K562 (cell line): ENCODE data around the gene SRSF5. TPM values are rescaled to one million over a fixed set of nuclear protein-coding genes. Genes with fewer than 3 reads are reported as not detected.
A peak's percentile ranks its signal among the peaks of the same experiment; 100 is the strongest.

ENCODE experiments used
- DNMT1 ChIP-seq: fragments of 450-650 bp; IDR thresholded peaks from 2 replicates; pipeline ENCODE4 v1.6.1; 2016; ENCODE audit warnings: antibody characterized with exemption, mild to moderate bottlenecking
- FOXA1 ChIP-seq: fragments of 450-650 bp; IDR thresholded peaks from 2 replicates; pipeline ENCODE4 v1.6.1; 2016; ENCODE audit warnings: mild to moderate bottlenecking, borderline replicate concordance
- MCM2 ChIP-seq: fragments of 450-650 bp; IDR thresholded peaks from 2 replicates; pipeline ENCODE4 v1.6.1; 2017; ENCODE audit warnings: low read depth, mild to moderate bottlenecking
- PCBP2 ChIP-seq: fragments of 200-400 bp; formaldehyde crosslinking; IDR thresholded peaks from 2 replicates; pipeline ENCODE4 v1.6.1; 2018; ENCODE audit warnings: low read length, low read depth, mild to moderate bottlenecking, moderate library complexity; ENCODE audit not compliant: poor library complexity, severe bottlenecking
- RUNX1 ChIP-seq: sonication (generic); IDR thresholded peaks from 2 replicates; pipeline ENCODE4 v1.6.1; 2016; ENCODE audit warnings: antibody characterized with exemption, low read depth
- TARDBP ChIP-seq: fragments of 450-650 bp; IDR thresholded peaks from 2 replicates; pipeline ENCODE4 v1.6.1; 2016
- ZNF561 ChIP-seq: fragments of 450-650 bp; formaldehyde crosslinking; conservative IDR thresholded peaks from 2 replicates; pipeline ENCODE4 v1.4.0; 2020; ENCODE audit warnings: mild to moderate bottlenecking, moderate library complexity
- ZSCAN32 ChIP-seq: fragments of 450-650 bp; formaldehyde crosslinking; IDR thresholded peaks from 2 replicates; pipeline ENCODE4 v1.4.0; 2020; ENCODE audit warnings: mild to moderate bottlenecking, moderate library complexity
- polyA plus RNA-seq, 8 experiments: library from polyadenylated mRNA; depleted of rRNA in 4 of 8; stranded (reverse) in 5 of 8; unstranded in 3 of 8; fragments of >200 nt; fragmentation: Nextera tagmentation in 2 of 8; fragmentation: Illumina TruSeq in 1 of 8; extraction: Ambion mirVana in 2 of 8; extraction: Trizol in 1 of 8; gene quantifications; 2 replicates each; pipeline versions ENCODE4 v1.2.1 to v1.2.3, GENCODE V29; 2011 to 2014; ENCODE audit warnings: inconsistent platforms in 1 of 8, missing spikeins in 1 of 8
- total RNA-seq, 7 experiments: library from RNA; depleted of rRNA in 6 of 7; stranded (reverse); fragments of >200 nt in 6 of 7; fragmentation: Illumina TruSeq in 2 of 7; extraction: Trizol in 2 of 7; gene quantifications; 2 replicates each; pipeline versions ENCODE4 v1.2.1 to v1.2.3, GENCODE V29; 2011 to 2021; ENCODE audit warnings: low replicate concordance in 1 of 7
- TF ChIP-seq, protein P1 (sequence below), 2 experiments: fragments of 450-650 bp; formaldehyde crosslinking in 1 of 2; IDR thresholded peaks; 2 replicates each; pipeline versions ENCODE4 v1.4.0 to v1.6.1; 2014 to 2020; ENCODE audit warnings: mild to moderate bottlenecking in 2 of 2, borderline replicate concordance in 1 of 2, low read depth in 1 of 2
- TF ChIP-seq, protein P2 (sequence below): fragments of 250-450 bp; sonication (Bioruptor Pico); IDR thresholded peaks from 2 replicates; pipeline ENCODE4 v1.8.0; 2021; ENCODE audit warnings: mild to moderate bottlenecking, moderate library complexity
- TF ChIP-seq, protein P3 (sequence below): fragments of 250-450 bp; sonication (Bioruptor Pico); IDR thresholded peaks from 2 replicates; pipeline ENCODE4 v1.5.0; 2021; ENCODE audit warnings: mild to moderate bottlenecking, moderate library complexity
- TF ChIP-seq, protein P4 (sequence below): fragments of 450-650 bp; IDR thresholded peaks from 2 replicates; pipeline ENCODE4 v1.6.1; 2017; ENCODE audit warnings: antibody characterized with exemption

Gene SRSF5
- total and polyA plus RNA-seq, 9 of the 15 experiments (the other 6 are each of a cell fraction or from before 2014, with no cell fraction given) = 108 to 460 (median 212) TPM

DNA sequence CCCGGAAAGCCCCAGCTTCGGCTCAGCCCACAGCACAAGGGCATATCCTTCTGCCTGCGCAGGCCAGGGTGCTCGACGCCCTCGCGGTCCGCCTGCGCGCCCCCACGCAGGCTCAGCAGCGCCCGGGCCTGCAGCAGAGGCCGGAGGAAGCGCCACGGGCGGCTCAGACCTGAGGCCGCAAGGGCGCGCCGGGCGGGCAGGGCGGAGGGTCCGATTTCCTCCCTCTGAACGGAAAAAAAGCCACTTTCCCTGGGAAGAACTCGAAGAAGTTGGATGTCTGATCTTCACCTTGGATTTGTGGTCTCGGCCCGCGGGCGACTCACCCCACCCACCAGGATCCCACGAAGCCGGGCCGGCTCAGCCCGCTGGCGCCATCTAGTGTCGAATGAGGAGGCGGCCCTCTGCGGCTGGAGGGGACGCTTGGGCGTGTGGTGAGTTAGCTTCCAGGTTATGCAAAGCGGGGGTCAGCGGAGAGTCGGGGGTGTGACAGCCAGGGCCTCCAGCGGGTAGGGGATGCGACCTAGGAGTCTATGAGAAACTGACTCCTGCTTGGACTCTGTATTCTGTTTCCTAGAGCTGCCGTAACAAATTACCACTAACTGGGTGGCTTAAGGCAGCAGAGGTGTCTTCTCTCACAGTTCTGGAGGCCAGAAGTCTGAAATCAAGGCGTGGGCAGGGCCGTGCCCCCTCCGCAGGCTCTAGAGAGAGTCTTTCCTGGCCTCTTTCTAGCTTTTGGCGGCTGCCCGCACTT is 40.0 kb upstream of the SRSF5 start (continued):
- TF ChIP-seq, protein P1, sequence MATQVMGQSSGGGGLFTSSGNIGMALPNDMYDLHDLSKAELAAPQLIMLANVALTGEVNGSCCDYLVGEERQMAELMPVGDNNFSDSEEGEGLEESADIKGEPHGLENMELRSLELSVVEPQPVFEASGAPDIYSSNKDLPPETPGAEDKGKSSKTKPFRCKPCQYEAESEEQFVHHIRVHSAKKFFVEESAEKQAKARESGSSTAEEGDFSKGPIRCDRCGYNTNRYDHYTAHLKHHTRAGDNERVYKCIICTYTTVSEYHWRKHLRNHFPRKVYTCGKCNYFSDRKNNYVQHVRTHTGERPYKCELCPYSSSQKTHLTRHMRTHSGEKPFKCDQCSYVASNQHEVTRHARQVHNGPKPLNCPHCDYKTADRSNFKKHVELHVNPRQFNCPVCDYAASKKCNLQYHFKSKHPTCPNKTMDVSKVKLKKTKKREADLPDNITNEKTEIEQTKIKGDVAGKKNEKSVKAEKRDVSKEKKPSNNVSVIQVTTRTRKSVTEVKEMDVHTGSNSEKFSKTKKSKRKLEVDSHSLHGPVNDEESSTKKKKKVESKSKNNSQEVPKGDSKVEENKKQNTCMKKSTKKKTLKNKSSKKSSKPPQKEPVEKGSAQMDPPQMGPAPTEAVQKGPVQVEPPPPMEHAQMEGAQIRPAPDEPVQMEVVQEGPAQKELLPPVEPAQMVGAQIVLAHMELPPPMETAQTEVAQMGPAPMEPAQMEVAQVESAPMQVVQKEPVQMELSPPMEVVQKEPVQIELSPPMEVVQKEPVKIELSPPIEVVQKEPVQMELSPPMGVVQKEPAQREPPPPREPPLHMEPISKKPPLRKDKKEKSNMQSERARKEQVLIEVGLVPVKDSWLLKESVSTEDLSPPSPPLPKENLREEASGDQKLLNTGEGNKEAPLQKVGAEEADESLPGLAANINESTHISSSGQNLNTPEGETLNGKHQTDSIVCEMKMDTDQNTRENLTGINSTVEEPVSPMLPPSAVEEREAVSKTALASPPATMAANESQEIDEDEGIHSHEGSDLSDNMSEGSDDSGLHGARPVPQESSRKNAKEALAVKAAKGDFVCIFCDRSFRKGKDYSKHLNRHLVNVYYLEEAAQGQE (IDR thresholded peaks at IDR 0.05; ENCODE audit: borderline replicate concordance) = peak; percentile 92
- TF ChIP-seq, protein P1 (CRISPR knock-in tag; IDR thresholded peaks at IDR 0.05; ENCODE audit: low read depth) = no peak
- TF ChIP-seq RUNX1 (no peak), PCBP2 (no peak), MCM2 (no peak), ZSCAN32 (CRISPR knock-in tag) (no peak), DNMT1 (no peak), FOXA1 (no peak), TARDBP (peak; percentile 65; the same call in 1 of the 2 replicates), ZNF561 (CRISPR knock-in tag) (no peak)
- TF ChIP-seq, protein P2, sequence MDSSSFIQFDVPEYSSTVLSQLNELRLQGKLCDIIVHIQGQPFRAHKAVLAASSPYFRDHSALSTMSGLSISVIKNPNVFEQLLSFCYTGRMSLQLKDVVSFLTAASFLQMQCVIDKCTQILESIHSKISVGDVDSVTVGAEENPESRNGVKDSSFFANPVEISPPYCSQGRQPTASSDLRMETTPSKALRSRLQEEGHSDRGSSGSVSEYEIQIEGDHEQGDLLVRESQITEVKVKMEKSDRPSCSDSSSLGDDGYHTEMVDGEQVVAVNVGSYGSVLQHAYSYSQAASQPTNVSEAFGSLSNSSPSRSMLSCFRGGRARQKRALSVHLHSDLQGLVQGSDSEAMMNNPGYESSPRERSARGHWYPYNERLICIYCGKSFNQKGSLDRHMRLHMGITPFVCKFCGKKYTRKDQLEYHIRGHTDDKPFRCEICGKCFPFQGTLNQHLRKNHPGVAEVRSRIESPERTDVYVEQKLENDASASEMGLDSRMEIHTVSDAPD (CRISPR knock-in tag) = no peak
- TF ChIP-seq, protein P3, sequence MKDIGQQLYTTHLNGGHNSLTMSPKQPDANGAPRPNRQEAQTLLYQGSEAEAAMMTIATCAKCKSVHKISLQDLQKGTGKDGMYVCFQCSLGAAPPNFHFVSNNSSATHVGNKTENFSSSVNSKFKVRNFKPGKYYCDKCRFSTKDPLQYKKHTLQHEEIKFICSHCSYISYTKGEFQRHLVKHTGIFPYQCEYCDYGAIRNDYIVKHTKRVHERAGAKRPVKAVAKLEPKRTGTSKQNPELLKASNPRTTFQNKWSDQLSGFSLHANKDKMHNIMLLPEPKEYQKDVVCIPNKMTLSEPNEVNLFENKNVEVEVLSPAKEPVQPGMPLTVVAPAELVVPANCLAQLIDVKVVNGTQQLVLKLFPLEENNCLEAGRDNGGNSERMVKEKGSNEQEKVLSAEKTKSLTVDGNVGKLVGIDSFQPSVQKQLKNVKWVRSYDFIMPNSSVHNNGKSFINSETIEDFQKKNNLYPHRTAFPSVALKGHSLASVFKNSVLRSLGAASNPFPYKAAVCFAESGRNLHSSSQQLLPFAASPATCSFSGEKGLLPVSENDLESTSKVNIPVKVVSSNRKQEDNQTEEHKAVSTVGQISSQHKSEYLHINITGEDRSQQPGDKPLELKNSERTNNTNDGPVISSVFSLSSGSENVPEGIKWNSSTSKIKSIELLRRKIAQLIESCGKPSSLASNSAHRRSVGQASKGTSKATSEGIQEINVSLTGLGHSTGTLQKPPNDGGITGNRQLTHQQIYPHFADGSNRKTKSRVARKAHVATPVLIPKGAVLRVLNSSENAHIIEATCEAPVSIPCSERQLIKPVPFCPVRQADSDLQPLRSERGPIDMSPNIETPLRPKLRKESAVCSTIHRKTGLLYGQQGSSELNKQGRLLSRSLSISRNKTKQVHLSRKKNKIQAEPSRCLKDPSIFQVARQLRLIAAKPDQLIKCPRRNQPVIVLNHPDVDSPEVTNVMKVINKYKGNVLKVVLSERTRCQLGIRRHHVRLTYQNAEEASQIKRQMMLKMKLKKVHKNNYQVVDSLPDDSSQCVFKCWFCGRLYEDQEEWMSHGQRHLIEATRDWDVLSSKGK (CRISPR knock-in tag) = no peak
- TF ChIP-seq, protein P4, sequence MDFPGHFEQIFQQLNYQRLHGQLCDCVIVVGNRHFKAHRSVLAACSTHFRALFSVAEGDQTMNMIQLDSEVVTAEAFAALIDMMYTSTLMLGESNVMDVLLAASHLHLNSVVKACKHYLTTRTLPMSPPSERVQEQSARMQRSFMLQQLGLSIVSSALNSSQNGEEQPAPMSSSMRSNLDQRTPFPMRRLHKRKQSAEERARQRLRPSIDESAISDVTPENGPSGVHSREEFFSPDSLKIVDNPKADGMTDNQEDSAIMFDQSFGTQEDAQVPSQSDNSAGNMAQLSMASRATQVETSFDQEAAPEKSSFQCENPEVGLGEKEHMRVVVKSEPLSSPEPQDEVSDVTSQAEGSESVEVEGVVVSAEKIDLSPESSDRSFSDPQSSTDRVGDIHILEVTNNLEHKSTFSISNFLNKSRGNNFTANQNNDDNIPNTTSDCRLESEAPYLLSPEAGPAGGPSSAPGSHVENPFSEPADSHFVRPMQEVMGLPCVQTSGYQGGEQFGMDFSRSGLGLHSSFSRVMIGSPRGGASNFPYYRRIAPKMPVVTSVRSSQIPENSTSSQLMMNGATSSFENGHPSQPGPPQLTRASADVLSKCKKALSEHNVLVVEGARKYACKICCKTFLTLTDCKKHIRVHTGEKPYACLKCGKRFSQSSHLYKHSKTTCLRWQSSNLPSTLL = no peak
